ENCODE measurements around the gene ZNF444. TPM values are rescaled to one million over a fixed set of nuclear protein-coding genes. Genes with fewer than 3 reads are reported as not detected.

The ZNF444 gene
- polyA plus RNA-seq, 2 of the 4 experiments (the other 2 are of a cell fraction): 16.5 to 26.2 TPM

GRCh38 chr19:56106993-56107392 lies 34.1 kb upstream of the ZNF444 start:
- no peaks in the 10 kb centered on the region for H3K9me3 ChIP-seq
- CTCF ChIA-PET: interaction anchor here (1.7 kb wide), 2 partner anchors 26 to 27 kb away, joined by 4 read pairs; no protein-coding TSS in a partner anchor
- H3K4me2 ChIP-seq: no peak overlapping the region
- peaks cover 15% of the 10 kb centered on the region; the same call in 2 of the 3 replicates for H3K4me1 ChIP-seq
- no peak overlapping the region for H3K4me3 ChIP-seq
- H3K27ac ChIP-seq: no peak overlapping the region
- no peak for FAIRE-seq
- POLR2A ChIA-PET: no interaction called here
- no peak for ATAC-seq
- DNase-seq (ENCODE audit: low read depth in 1 of 2, low spot score in 1 of 2): no peak
- TF ChIP-seq RCOR1 (IDR thresholded peaks at IDR 0.05; ENCODE audit: low read depth, low read length): no peak
- TF ChIP-seq NFE2L2 (conservative IDR thresholded peaks at IDR 0.05; ENCODE audit: low read length): no peak
- no peak for TF ChIP-seq BHLHE40 (IDR thresholded peaks at IDR 0.05; ENCODE audit: low read depth, low read length)
- 90% methylated on average over 11 of the region's 11 CpGs for WGBS (ENCODE audit: missing lambda C conversion rate)

DNA sequence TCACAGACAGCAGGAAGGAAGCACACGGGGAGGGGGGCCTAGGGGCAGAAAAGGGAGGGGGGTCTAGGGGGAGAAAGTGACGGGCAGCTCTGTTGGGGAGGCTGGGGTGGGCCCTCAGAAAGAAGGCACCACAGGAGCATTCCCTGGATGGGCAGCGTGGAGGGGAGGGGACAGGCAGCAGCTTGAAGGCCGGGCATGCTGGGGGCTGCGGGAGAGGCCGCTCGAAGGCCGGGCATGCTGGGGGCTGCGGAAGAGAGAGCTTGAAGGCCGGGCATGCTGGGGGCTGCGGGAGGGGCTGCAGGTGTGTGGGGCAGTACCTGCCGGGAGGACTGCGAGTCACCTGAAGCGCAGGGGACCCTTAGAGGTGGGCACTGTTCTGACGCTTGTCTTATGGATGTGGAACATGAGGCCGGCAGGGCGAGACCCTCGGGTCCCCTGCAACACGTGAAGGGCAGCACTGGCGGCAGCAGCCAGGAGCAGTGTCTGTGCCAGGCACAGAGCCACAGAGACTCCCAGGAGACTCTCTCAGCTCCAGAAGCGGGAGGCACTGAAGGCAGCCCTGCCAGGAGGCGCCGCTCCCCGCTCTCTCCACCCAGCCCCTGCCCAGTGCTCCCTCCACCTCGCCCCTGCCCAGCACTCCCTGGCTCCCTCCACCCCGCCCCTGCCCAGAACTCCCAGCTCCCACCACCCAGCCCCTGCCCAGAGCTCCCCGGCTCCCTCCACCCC lies 33.3 kb upstream of the ZNF444 start:
- POLR2A ChIA-PET: interaction anchor here (0.9 kb wide), 1 partner anchor 13 kb away, joined by 3 read pairs; the partner anchor contains the start of gene ZNF787
- 88% methylated on average over 23 of the region's 27 CpGs for WGBS (ENCODE audit: missing lambda C conversion rate)
- no peak for DNase-seq (ENCODE audit: low read depth in 1 of 2, low spot score in 1 of 2)
- TF ChIP-seq HES2 (IDR thresholded peaks at IDR 0.05) (no peak), MAFK (IDR thresholded peaks at IDR 0.05; ENCODE audit: partially characterized antibody) (no peak), RCOR1 (IDR thresholded peaks at IDR 0.05; ENCODE audit: low read depth, low read length) (no peak), NFE2L2 (conservative IDR thresholded peaks at IDR 0.05; ENCODE audit: low read length) (no peak), POLR2AphosphoS2 (conservative IDR thresholded peaks at IDR 0.05; ENCODE audit: low read length) (no peak), HOXB5 (CRISPR knock-in tag; IDR thresholded peaks at IDR 0.05) (no peak), EP300 (IDR thresholded peaks at IDR 0.05) (no peak), SMC3 (IDR thresholded peaks at IDR 0.05) (no peak), JUNB (IDR thresholded peaks at IDR 0.05) (no peak), E2F6 (IDR thresholded peaks at IDR 0.05; ENCODE audit: borderline replicate concordance, low read depth) (no peak), HOXB13 (CRISPR knock-in tag; IDR thresholded peaks at IDR 0.05; ENCODE audit: low read depth) (no peak), TP53 (CRISPR knock-in tag; IDR thresholded peaks at IDR 0.05) (no peak), RFX5 (IDR thresholded peaks at IDR 0.05) (no peak), RNF2 (IDR thresholded peaks at IDR 0.05; ENCODE audit: borderline replicate concordance, low read depth) (no peak), CTCF (IDR thresholded peaks at IDR 0.05) (no peak), EHMT2 (IDR thresholded peaks at IDR 0.05; ENCODE audit: low read depth) (no peak), ZSCAN20 (CRISPR knock-in tag; IDR thresholded peaks at IDR 0.05) (no peak), MYC (IDR thresholded peaks at IDR 0.05; ENCODE audit: borderline replicate concordance, low read length) (no peak), EHF (CRISPR knock-in tag; IDR thresholded peaks at IDR 0.05) (no peak)
- peak in 1 of 2 experiments; percentile 12; a peak in 3 of 6 replicates for ATAC-seq
- H3K27ac ChIP-seq: no peak overlapping the region
- no peak overlapping the region for H3K4me3 ChIP-seq
- no peak overlapping the region for H3K4me2 ChIP-seq
- H3K9me3 ChIP-seq: no peaks in the 10 kb centered on the region
- CTCF ChIA-PET: interaction anchor here (0.6 to 1.7 kb wide), 4 partner anchors 27 to 225 kb away, joined by 3 to 4 read pairs (median 4); no protein-coding TSS in a partner anchor
- no peak for FAIRE-seq
- H3K4me1 ChIP-seq: peaks cover 18% of the 10 kb centered on the region; the same call in 2 of the 3 replicates

Measured in A549 (cell line).